Measurements from ENCODE around the gene ZGPAT. TPM values are rescaled to one million over a fixed set of nuclear protein-coding genes. Genes with fewer than 3 reads are reported as not detected.

The ZGPAT gene
- total and polyA plus RNA-seq, 2 of the 13 experiments (the other 11 are each of a cell fraction or from before 2014, with no cell fraction given) = 23.0 to 41.9 TPM

GRCh38 chr20:63664143-63664851, 43.5 kb upstream of the ZGPAT start:
- no peaks in the 10 kb centered on the region for H4K20me1 ChIP-seq (ENCODE audit: insufficient read depth, low read length)
- in situ Hi-C loops (cut with HindIII; ENCODE audit: extremely low pct_ligation_motif_present, low pct_unique_long_range_greater_than_20kb) = no loop called here
- BruUV-seq (replicated peaks) = no TSS peak
- peaks cover 15% of the 10 kb centered on the region for H3K4me1 ChIP-seq (ENCODE audit: insufficient read depth, low read length)
- no peak for FAIRE-seq
- ATAC-seq = no peak; the same call in 2 of the 3 replicates
- WGBS (ENCODE audit: low lambda C conversion rate) = 97% methylated on average over 16 of the region's 22 CpGs
- H3K9me3 ChIP-seq (ENCODE audit: low read length) = no peaks in the 10 kb centered on the region
- TF ChIP-seq FOXO4 (CRISPR knock-in tag; conservative IDR thresholded peaks at IDR 0.05) (0 out of 2 replicates have a peak, but pooled peaks have one; percentile 46), JDP2 (CRISPR knock-in tag; IDR thresholded peaks at IDR 0.05; ENCODE audit: borderline replicate concordance) (no peak)
- peaks cover 41 to 68% of the 10 kb centered on the region in 2 experiments for H3K36me3 ChIP-seq (replicated peaks in 1 of 2; ENCODE audit: control insufficient read depth in 1 of 2, insufficient read depth in 2 of 2, low read length in 2 of 2)
- no peak overlapping the region for H3K4me3 ChIP-seq (replicated peaks in 1 of 3; ENCODE audit: insufficient read depth in 1 of 3, low read depth in 2 of 3, low read length in 3 of 3)
- DNase-seq (ENCODE audit: low spot score) = no peak
- H2AFZ ChIP-seq (ENCODE audit: low read length) = no peak overlapping the region
- intact Hi-C loops (cut with micrococcal nuclease; ENCODE audit: unreplicated experiment) = no loop called here
- POLR2A ChIA-PET = no interaction called here
- H3K27ac ChIP-seq (ENCODE audit: extremely low read length, insufficient read depth, low read length) = no peak overlapping the region
- H3K4me2 ChIP-seq (ENCODE audit: low read depth, low read length) = no peak overlapping the region
- H3K79me2 ChIP-seq (ENCODE audit: insufficient read depth, low read length) = peaks cover 9% of the 10 kb centered on the region
- no peak overlapping the region for H3K9ac ChIP-seq (ENCODE audit: insufficient read depth, low read depth, low read length)
- no peaks in the 10 kb centered on the region for H3K27me3 ChIP-seq (ENCODE audit: control insufficient read depth in 1 of 2, insufficient read depth in 2 of 2, low read length in 2 of 2)
- CTCF ChIA-PET (ENCODE audit: low intra/inter-chr PET ratio, low total read pairs) = no interaction called here

- Histone ChIP-seq H3K36me3 (replicated peaks in 1 of 2; ENCODE audit: control insufficient read depth in 1 of 2, insufficient read depth in 2 of 2, low read length in 2 of 2) (peaks cover 41 to 68% of the 10 kb centered on the region in 2 experiments), H2AFZ (ENCODE audit: low read length) (no peak overlapping the region), H4K20me1 (ENCODE audit: insufficient read depth, low read length) (no peaks in the 10 kb centered on the region), H3K9me3 (ENCODE audit: low read length) (no peaks in the 10 kb centered on the region), H3K27me3 (ENCODE audit: control insufficient read depth in 1 of 2, insufficient read depth in 2 of 2, low read length in 2 of 2) (no peaks in the 10 kb centered on the region), H3K4me3 (replicated peaks in 1 of 3; ENCODE audit: insufficient read depth in 1 of 3, low read depth in 2 of 3, low read length in 3 of 3) (no peak overlapping the region), H3K79me2 (ENCODE audit: insufficient read depth, low read length) (peaks cover 3% of the 10 kb centered on the region), H3K27ac (ENCODE audit: extremely low read length, insufficient read depth, low read length) (no peak overlapping the region), H3K9ac (ENCODE audit: insufficient read depth, low read depth, low read length) (no peak overlapping the region), H3K4me1 (ENCODE audit: insufficient read depth, low read length) (peaks cover 8% of the 10 kb centered on the region), H3K4me2 (ENCODE audit: low read depth, low read length) (no peak overlapping the region)
- no TSS peak for BruUV-seq (replicated peaks)
- POLR2A ChIA-PET = no interaction called here
- 95% methylated on average over 18 of the region's 18 CpGs for WGBS (ENCODE audit: low lambda C conversion rate)
- intact Hi-C loops (cut with micrococcal nuclease; ENCODE audit: unreplicated experiment) = no loop called here
- in situ Hi-C loops (cut with HindIII; ENCODE audit: extremely low pct_ligation_motif_present, low pct_unique_long_range_greater_than_20kb) = no loop called here
- no peak for FAIRE-seq
- TF ChIP-seq NFYB (CRISPR knock-in tag; IDR thresholded peaks at IDR 0.05) (0 out of 2 replicates have a peak, but pooled peaks have one; percentile 15), IKZF1 (IDR thresholded peaks at IDR 0.05) (0 out of 2 replicates have a peak, but pooled peaks have one; percentile 57), NONO (IDR thresholded peaks at IDR 0.05) (no peak), NONO (CRISPR knock-in tag; conservative IDR thresholded peaks at IDR 0.05) (no peak), ZNF512 (CRISPR knock-in tag; IDR thresholded peaks at IDR 0.05) (no peak)
- no peak for DNase-seq (ENCODE audit: low spot score)
- ATAC-seq = no peak
- CTCF ChIA-PET (ENCODE audit: low intra/inter-chr PET ratio, low total read pairs) = no interaction called here
These were observed 42.8 kb upstream of the ZGPAT start for GRCh38 chr20:63664861-63665594.
